Cardiac septum (tissue), 1 donor: ENCODE measurements around the gene PHOX2B. TPM values are rescaled to one million over a fixed set of nuclear protein-coding genes. Genes with fewer than 3 reads are reported as not detected.

Source experiments
- DNase-seq: peaks from one replicate; pipeline ENCODE4 v3.0.0-alpha.2; 2020; ENCODE audit warnings: low spot score
- intact Hi-C: fragments of 100-400 bp; cut with DNase I; formaldehyde crosslinking; loops from one replicate; pipeline ENCODE4 v1.14.0; 2022
- long read RNA-seq: library from polyadenylated mRNA; unstranded; transcript quantifications from one replicate; pipeline ENCODE4 v2.0.0, GENCODE V29; 2021
- total RNA-seq: library from RNA; stranded (reverse); fragmentation: NEBNext Ultra II Directional; extraction: Animal tissue kit (Norgen Biotek cat#: 25700); gene quantifications from one replicate; pipeline ENCODE4 v1.2.1, GENCODE V29; 2021
- donor health status: DM: no; HTN: no; CAD: no.

The PHOX2B gene
- not detected for total RNA-seq
- long read RNA-seq, result 0 reads

- intact Hi-C loops, result loop anchor here (5.0 kb wide), 1 partner anchor 123 kb away; no protein-coding TSS in a partner anchor
- DNase-seq, result no peak
These were observed at the start of gene PHOX2B for GRCh38 chr4:41748571-41749475. PHOX2B (minus strand) TSS chr4:41748725; CDS start chr4:41748610, 115 bp downstream.

DNA sequence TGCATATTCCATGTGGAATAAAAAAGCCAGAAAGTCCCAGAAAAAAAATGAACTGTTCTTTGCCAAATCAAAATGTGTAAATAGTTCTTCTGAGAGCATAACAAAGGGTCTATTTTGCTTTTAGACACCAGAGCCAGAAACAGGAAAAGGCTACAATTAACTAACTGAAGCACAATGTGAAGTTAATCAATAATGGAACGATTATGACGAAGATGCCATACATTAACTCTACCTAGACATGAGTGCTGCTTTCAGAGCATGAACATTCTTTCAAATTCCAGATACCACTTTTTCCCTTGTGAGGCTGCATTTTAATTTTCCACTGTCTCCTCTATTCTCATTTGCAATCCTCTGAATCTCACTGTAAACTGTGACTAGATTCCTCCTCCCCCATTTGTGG is 48.7 kb upstream of the PHOX2B start:
- intact Hi-C loops, result no loop called here

DNA sequence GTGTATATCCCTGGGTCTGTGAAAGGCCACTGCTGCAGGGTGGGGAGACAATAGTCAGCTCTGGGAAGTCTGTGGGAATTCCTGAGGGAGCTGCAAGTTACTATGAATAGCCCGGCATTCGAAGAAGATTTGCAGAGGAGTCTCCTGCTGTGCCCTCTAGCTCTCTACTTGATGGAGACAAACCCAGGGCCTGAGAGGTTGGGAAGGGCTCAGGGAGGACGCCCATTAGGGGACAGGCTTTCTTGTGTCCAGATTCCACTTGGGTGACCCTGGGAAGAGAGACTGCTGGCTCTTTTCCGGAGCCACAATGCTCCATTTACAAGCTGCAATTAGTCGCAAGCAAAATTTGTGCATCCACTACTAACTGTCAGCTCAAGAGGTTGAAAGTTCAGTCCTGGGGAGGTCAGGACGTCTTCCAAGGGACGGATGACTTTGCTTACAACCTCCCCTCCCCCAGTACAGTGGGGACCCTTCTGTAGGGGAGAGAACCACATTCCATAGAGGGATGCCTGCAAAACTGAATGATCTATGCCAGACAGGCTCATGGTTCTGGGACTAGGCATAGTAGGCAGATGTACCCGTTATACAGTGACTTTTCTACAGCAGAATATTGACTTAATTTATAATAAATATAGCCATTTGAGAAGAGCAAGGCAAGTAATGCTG is 48.2 kb upstream of the PHOX2B start:
- DNase-seq, result no peak
- intact Hi-C loops, result no loop called here

More for the DNA sequence above, 48.7 kb upstream of the PHOX2B start:
- DNase-seq, result no peak

DNA sequence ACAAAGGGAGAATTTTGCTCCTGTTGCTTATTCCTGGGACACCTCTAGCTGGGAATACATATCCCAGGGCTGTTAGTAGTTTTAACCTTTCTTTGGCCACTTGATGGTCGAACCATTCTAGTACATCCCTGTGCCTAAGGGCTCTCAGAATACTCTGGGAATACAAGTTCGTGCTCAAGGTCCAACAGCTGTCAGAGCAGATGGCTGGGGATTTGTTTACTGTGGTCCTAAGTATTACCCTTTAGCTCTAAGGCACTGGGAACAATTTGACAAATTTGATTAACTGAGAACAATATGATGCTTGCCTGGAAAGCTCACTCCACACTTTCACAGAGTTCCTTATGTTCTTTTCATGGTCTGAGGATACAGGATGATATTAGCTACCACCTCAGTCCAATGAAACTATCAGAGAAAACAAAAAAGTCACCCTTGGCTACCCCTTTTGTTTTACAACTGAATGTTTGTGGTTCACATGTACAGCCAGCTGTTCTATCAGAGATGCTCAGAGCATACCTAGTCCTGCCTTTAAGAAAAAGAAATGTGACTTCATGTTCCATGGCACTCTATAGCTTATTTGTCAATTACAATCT is 47.4 kb upstream of the PHOX2B start:
- no peak for DNase-seq
- intact Hi-C loops, result no loop called here

DNA sequence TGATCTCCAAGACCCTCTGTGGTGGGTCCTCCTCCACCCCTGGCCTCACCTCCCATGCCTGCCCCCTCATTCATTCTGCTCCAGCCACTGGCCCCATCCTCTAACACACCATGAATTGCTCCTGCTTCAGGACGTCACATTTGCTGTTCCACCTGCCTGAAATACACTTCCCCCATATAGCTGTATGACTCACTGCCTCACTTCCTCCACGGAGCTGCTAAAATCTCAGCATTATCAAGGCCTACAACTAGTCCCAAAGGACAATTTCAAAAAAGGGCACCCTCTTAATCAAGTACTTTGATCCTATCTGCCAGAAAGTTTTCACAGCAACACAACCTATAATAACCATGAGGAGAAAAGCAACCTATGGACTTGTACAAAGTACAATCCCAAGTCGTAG is 43.6 kb upstream of the PHOX2B start:
- intact Hi-C loops, result no loop called here
- no peak for DNase-seq

GRCh38 chr4:41791557-41791956 is 43.0 kb upstream of the PHOX2B start:
- intact Hi-C loops, result no loop called here
- no peak for DNase-seq

- intact Hi-C loops, result no loop called here
These were observed 39.4 kb upstream of the PHOX2B start for GRCh38 chr4:41787931-41788330.

DNA sequence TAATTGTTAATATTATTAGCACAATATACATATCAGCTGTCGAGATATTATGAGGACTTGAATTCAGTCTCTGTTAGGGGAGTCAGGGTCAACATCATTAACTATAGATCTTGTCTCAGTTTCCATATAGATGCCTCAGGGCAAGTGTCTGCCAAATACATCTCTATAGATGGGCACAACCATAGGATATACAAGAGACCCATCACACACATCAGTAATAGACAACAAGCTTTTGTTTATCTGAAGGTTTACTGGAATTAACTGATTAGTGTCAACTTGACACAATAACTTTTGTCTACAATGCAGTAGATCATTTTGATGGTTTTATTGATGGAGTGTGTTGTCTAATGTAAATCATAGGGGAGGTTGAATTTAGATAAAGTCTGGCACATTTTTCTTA is 37.1 kb upstream of the PHOX2B start:
- intact Hi-C loops, result no loop called here
- no peak for DNase-seq

More at GRCh38 chr4:41787931-41788330, 39.4 kb upstream of the PHOX2B start:
- no peak for DNase-seq

DNA sequence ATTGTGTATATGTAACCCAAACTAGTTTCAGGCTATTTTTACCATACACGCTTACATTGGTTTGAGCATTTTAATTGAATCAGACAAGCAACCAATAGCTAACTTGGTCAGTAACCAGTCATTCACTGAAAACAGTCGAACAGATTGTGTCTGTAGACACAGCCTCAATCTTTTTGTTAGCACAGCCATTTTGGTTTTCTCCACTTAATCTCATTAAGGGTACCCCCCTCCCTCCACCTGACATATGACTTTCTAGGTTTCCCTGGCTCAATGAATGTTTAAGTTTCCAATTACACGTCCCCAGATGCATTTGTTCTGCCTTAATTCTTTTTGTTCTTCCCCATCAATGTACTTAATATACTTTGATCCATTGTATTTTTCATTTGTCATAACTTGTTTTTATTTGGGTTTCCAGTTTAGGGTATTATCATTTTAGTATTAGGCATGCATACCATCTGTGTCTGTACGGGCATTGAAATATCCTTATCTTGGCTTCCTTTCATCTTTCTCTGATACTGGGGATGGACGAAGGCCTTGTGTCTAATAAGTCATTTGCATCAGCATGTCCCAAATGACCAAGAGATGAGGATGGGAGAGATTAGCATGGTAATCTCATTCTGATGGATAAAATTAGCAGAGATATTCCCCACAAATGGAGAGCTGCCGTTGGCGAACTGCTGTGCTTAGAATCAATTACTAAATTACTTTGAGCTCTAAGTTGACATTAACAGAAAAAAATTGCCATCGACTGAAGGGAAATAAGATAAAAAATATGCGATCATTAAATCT is 35.9 kb upstream of the PHOX2B start:
- DNase-seq, result no peak
- intact Hi-C loops, result no loop called here

DNA sequence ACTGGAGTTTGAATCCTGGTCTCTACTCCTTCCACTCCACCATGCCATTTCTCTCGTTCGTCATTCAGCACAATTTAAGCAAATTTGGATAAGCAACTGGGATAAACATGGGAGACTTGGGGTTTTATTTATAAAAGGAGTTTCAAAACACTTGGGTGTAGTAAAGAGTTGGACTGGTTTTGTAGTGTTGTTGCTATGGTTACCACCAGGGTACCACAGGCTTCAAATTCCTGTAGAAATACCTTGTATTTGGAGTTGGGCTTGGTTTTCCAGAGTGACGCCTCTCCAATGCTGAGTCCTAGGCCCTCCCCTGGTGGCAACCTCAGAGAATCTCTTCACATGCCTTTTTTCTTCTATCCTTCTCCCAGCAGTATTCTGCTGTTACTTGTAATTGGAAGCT is 27.9 kb upstream of the PHOX2B start:
- intact Hi-C loops, result no loop called here
- no peak for DNase-seq

DNA sequence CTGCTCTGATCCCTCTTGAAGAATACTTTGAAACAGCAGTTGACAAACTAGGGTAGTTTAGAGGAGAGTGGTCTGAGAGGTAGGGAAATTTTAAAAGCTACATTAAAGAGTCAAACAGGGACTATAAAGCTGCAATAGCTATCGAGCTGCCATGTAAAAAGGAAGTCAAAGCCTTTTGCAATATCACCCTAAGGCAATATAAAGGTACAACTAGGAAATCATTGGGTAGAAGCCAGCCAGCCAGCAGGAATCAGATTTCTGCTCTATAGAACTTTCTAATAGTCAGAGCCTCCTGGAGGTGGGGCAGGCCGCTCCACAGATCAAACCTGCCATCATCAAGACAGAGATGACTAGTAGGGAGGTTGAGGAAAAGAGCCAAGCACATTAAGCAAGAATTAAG is 15.2 kb upstream of the PHOX2B start:
- intact Hi-C loops, result no loop called here
- DNase-seq, result no peak

DNA sequence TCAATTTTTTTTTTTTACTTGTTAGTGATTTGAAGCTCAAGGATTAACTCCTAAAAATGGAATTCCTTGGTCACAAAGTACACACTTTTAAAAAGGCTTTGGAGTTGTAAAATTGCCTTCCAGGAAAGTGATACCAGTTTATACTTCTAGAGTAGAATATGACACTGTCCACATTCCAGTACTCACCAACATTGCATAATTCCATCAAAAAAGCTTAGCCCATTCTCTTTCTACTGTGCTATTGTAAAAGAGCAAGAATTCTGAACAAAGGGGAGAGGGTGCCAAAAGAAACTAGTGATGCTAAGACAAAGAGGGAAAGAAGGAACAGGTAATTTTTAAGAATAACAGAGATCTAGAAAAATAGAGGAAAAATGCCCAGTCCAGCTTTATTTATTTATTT is 10.4 kb upstream of the PHOX2B start:
- DNase-seq, result no peak
- intact Hi-C loops, result no loop called here

DNA sequence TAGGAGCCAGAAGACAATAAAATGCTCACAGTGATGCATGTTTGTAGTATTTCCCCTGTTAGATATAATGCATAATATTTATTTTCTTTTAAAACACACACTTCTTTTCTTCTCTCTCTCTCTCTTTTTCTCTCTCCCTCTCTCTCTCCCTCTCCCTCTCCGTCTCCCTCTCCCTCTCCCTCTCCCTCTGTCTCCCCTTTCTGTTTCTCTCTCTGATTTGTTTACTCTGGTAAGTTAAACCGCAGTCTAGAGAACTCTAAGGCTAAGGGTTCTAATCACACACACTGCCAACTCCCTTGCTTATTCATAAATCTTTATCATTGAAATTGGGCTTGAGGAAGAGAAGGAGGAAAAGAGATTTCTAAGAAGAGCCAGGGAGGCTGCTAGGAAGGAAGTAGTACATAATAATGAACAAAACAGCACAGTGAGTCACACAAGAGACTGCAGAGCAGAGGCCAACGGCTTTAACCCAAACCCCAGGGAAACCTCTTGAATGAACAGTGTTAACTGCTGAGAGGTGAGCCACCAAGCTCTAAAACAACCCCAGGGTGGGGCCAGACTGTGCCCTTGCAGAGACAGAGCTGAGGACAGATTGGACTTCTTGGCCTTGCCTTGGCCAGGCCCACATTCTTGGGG is 9.1 kb upstream of the PHOX2B start:
- no peak for DNase-seq
- intact Hi-C loops, result no loop called here

- intact Hi-C loops, result no loop called here
These were observed 5.4 kb upstream of the PHOX2B start for GRCh38 chr4:41753942-41754341.

GRCh38 chr4:41752081-41752836 is 3.7 kb upstream of the PHOX2B start:
- intact Hi-C loops, result no loop called here

More at GRCh38 chr4:41753942-41754341, 5.4 kb upstream of the PHOX2B start:
- DNase-seq, result no peak

GRCh38 chr4:41751449-41752061 is 3.0 kb upstream of the PHOX2B start:
- intact Hi-C loops, result no loop called here
- DNase-seq, result no peak

More at GRCh38 chr4:41752081-41752836, 3.7 kb upstream of the PHOX2B start:
- DNase-seq, result no peak

GRCh38 chr4:41750626-41751448 is 2.3 kb upstream of the PHOX2B start:
- intact Hi-C loops, result no loop called here
- no peak for DNase-seq
